GM21528 (cell line): ENCODE results near the gene PHKG1.
A peak's percentile ranks its signal among the peaks of the same experiment; 100 is the strongest.
"Not testable (repeated sequence)": the region's sequence is repeated elsewhere in the genome, so short reads cannot be mapped to it uniquely, and the experiment has no call there.

ENCODE experiments used
- ATAC-seq: cut with Tn5 transposase; IDR thresholded peaks from one replicate; pipeline ENCODE4 v1.9.1; 2021; ENCODE audit warnings: mild to moderate bottlenecking, moderate library complexity; ENCODE audit not compliant: unreplicated experiment, low FRiP score

The PHKG1 gene

DNA sequence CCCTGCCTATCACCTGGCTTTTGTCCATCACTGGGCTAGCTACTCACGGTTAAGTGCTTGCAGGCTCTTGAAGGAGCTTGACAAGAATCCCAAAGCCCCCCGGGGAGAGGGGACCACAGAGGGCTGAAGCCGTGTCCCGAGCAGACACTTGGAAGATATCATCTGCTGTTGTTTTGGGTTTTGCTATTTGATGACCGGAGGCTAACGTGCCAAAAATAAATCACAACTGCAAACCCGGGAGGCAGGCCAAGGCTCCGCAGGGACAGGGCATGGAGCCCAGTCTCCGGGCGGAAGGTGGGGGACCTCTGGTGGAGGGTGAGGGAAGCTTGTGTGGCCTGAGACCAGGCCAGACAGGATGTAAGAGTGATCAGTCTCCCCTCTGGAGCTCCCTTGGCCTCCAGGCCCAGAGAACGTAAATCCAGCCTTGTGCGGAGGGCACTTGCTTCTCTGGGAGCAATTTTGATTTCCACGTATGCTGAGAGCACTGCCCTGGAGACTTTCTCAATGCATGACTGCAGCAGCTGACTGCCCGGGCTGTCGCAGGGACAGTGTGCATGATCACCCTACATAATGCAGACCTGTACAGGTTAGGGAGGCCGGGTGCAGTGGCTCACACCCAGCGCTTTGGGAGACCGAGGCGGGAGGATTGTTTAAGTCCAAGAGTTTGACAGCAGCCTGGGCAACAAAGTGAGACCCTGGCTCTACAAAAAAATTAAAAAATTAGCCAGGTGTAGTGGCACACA lies at the start of gene PHKG1:
TSS of gene PHKG1 (minus strand) at position 164 of the 743 bp plus-strand sequence. CDS start 4,011 bp downstream, outside the sequence.
- ATAC-seq, result no peak

DNA sequence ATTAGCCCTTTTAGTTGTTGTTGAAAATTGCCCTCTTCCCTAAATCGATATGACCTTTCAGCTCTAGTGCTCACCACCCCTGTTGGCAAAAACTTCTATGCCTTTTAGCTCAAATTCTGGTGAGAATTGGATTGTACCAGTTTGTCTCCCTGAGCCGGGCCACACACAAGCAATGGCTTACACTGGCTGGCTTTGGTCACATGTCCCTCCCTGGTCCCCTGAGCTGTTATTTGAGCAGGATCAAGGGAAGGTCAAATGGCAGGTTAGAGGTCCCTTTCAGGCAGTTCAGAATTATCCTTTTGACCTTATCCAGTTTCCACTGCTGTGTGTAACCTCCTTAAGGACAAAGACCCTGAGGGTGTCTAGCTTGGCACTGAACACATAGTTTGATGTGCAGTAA lies 38.3 kb upstream of the PHKG1 start:
- not testable (repeated sequence) for ATAC-seq

DNA sequence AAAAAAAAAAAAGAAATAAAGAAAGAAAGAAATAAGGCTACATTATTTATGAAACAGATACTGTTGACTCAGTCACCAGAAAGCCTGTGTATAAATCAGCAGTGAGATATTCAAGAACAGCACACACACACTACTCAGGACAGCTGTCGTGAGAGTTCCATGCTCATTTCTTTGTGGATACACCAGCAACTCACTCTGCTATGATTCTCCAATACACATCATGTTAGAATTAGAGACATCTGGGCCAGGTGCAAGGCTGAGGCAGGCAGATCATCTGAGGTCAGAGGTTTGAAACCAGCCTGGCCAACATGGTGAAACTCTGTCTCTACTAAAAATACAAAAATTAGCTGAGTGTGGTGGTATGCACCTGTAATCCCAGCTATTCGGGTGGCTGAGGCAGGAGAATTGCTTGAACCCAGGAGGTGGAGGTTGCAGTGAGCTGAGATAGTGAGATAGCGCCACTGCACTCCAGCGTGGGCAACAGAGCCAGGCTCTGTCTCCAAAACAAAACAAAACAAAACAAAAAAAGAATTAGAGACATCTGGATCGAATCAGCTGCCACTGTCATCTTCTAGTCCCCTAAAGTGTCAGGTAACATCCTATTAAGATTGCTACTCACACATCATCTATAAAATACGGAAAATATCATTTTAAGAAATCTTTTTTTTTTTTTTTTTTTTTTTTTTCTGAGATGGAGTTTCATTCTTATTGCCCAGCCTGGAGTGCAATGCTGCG lies 34.7 kb upstream of the PHKG1 start:
- ATAC-seq, result no peak

DNA sequence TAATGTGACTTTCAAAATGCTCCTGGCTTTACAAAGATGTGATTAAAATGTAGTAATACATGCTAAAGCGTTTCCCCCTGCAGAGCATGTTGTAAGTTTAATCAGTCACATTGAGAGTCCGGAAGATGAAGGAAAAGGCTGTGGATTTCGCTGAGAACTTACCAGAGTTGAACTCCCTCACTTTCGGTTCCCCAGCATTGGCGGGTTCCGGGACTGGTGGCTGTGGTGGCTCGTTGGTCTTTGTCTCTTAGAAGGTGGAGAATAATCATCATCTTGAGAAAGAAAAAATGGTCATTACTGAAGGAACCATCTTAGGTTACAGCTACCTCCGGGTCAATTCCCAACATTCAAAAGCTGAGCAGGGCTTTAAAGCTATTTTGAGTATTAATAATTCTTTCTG lies 33.1 kb upstream of the PHKG1 start:
- ATAC-seq, result no peak

DNA sequence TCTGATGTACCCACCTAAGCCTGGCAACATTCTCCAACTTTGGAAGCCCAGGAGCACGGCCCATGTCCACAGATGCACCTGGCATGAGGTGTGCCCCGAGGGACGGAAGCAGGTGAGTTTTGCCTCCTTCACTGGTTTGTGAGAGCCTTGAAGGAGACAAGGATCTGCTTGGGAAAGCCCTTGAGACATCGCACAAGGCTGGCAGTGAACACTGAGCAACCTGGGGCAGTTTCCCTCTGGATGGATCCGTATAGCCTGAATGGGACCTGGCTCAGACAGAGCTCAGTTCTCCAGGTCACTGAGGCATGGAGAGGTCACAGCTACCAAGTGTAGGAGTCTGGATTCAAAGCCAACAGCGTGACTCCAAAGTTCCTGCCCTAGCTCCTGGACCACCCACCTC lies 32.2 kb upstream of the PHKG1 start:
- ATAC-seq, result no peak

DNA sequence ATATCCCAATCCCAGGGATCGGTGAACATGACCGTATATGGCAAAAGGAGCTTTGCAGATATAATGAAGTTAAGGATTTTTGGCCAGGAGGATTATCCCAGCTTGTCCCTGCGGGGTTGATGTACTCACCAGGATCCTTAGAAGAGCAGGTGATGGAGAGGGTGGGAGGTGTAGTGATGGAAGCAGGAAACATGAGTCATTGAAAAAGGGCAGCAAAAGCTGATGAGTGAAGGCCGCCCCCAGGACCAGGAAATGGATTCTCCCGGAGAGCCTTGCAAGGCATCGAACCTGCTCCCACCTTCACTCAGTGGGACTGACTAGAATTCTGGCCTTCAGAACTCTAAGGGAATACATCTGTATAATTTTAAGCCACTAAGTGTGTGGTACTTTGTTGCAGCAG lies 28.7 kb upstream of the PHKG1 start:
- ATAC-seq, result no peak

DNA sequence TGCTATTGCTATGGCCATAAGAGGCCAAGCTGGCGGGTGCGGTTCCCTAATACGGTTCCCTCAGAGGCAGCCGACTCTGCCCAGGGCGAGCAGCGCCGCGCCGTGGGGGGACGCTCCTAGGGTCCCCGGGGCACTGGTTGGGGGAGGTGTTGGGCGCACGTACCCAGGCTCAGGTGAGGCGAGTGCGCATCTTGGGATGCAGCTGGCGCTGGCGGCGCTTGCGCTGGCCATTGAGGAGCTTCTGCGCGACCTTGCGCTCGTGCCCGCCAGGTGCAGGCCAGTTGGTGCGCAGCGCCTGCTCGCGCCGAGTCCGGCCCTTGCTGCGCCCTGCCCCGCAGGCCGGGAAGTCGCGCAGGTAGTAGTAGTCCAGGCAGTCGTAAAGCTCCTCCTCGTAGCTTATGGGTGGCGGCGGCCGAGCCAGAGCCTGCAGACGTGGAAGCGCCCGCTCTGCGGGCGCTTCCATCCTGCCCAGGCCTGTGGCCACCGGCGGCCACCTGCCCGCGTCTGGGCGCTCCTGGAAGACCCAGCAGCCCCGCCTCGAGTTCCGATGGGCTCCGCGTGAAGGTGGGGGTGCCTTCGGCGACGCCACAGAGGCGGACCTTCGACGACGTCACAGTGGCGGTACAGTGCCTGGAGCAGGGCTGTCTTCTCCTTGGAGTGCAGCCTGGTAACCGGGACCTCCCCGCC lies 23.2 kb upstream of the PHKG1 start, which contains the start of gene NUPR2:
TSS of gene NUPR2 (minus strand) at position 566 of the 687 bp plus-strand sequence. CDS start at position 463, 103 bp downstream.
- no peak for ATAC-seq

DNA sequence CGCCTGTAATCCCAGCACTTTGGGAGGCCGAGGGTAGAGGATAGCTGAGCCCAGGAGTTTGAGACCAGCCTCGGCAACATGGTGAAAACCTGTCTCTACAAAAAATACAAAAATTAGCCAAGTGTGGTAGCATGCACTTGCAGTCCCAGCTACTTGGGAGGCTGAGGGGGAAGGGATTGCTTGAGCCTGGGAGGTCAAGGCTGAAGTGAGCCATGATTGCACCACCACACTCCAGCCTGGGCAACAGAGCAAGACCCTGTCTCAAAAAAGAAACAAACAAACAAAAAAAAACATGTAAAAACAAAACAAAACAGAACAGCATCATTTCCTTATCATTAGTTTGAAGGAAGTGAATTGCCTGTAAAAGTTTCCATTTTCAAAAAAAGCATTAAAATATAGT lies 19.5 kb upstream of the PHKG1 start:
- ATAC-seq, result not testable (repeated sequence)

DNA sequence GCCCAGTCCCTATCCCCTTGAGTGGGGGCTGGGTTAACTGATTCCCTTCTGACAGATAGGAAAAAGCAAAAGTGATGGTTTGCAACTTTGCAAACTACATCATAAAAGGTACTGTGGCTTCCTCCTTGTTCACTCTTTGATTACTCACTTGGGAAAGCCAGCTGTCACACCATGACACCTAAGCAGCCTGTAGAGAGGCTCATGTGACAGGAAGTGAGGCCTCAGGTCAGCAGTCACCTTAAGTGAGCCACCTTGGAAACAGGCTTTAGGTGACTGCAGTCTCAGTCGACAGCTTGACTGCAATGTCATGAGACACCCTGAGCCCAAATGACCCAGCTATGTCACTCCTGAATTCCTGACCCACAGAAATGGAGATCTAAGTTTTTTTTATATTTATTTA lies 17.9 kb upstream of the PHKG1 start:
- no peak for ATAC-seq

DNA sequence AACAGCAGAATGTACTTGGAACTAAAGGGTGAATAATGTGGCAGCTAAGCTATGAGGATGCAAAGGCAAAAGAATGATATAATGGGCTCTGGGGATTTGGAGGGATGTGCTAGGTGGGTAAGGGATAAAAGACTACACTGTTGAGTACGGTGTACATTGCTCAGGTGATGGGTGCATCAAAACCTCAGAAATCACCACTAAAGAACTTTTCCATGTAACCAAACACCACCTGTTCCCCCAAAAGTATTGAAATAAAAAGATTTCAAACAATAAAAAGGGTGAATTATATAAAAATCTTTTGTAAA lies 15.2 kb upstream of the PHKG1 start:
- ATAC-seq, result no peak

DNA sequence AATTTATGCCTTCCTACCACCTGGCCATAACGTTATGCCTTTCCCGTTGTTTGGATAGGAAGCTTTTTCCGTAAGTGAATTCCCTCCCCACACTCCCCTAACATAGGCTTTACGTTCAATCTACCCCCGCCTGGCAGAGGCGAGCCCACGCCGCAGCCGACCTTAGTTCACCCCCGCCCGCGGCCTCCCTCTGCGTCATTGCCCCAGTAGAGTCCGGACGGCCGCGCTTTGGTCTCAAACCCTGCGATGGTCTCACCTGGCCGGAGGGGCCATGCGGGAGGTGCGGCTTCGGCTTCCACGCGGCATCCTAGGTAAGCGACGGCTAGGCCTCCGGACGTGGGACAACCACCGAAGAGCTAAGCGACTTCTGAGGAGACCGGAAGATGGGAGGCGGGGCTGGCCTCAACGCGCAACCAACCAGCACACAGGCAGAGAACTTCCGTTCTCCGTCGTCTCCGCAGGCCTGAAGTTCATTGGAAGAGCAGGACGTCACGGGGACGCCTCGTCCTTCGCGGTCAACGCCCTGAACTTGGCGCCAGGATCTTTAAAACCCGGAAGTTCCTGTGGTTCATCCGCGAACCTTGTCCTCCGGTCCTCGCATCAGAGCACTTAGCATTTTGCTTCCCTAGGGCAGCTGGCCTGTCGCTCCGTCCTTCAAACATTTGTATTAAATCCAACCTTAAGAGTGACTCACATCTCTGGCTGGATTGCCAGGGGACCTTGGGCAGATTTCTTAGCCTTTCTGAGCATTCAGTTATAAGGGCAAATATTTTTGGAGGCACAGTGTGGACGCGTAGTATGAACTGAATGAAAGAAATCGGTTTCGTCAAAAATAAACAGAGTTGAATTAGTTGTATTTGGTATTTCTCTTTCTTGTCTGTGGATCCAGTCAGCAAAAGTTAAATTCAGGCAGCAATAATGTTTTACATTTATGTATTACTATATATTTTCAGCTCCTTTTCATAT lies 13.6 kb upstream of the PHKG1 start, which contains the start of gene CHCHD2:
TSS of gene CHCHD2 (minus strand) at position 369 of the 966 bp plus-strand sequence. CDS start at position 306, 63 bp downstream.
- peak; percentile 100 for ATAC-seq

DNA sequence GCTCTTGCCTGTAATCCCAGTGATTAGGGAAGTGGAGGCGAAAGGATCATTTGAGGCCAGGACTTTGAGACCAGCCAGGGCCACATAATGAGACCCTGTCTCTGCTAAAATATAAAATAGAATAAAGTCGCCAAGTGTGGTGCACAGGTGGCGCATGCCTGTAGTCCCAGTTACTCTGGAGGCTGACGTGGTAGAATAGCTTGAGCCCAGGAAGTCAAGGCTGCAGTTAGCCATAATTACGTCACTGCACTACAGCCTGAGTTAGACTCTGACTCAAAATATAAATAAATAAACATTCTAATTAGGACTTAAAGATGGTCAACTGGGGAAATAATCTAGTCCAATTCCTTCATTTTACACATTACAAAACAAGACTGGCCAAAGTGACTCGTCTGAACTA lies 12.8 kb upstream of the PHKG1 start:
- ATAC-seq, result no peak

DNA sequence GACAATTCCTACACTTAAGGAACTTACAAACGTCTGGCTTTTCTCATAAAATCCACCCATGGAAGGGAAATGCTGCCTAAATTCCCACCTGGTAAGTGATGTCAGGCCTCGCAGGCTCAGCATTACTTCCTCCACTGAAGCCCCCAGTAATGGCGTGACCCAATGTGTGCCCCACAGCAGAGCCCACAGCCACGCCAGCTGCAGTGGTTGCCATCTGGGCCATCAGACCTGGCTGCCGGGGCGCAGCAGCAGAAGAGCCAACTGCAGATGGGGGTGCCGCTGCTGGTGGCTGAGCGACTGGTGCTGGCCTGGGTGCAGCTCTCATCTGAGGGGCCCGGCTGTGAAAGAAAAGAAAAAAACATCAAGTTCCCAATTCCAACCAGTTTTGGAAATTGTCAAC lies 11.4 kb upstream of the PHKG1 start:
- not testable (repeated sequence) for ATAC-seq

DNA sequence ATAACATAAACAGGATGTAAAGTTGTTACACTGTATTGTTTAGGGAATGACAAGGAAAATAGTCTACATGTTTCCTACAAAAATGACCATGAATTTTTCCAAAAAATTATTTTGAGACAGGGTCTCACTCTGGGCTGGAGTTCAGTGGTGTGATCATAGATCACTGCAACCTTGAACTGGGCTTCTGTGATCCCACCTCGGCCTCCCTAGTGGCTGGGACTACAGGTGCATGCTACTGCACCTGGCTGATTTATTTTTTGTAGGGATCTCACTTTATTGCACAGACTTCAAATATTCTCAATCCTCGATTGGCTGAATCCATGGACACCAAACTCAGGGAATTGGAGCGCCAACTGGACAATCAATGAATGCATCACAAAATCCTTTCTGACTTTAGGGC lies 6.9 kb upstream of the PHKG1 start:
- no peak for ATAC-seq

DNA sequence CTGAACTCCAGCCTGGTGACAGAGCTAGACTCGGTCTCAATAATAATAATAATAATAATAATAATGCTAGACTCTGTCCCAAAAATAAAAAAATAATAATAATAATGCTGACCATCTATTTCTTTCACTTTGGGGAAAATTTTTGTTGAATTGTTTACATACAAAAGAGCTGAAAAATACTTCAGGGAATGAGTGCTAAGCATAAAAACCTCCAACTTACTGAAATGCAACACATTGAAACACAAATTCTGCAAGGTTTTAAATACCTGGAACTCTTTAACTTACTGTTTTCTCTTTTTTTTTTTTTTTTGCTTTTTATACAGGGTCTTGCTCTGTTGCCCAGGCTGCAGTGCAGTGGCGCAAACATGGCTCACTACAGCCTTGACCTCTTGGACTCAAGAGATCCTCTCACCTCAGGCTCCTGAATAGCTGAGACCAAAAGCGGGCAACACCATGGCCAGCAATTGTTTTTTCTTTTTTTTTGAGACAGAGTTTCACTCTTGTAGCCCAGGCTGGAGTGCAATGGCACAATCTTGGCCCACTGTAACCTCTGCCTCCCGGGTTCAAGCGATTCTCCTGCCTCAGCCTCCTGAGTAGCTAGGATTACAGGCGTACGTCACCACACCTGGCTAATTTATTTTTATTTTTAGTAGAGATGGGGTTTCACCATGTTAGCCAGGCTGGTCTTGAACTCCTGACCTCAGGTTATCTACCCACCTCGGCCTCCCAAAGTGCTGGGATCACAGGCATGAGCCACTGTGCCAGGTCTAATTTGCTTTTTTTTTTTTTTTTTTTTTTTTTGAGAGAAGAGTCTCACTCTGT lies 5.6 kb upstream of the PHKG1 start:
- not testable (repeated sequence) for ATAC-seq

DNA sequence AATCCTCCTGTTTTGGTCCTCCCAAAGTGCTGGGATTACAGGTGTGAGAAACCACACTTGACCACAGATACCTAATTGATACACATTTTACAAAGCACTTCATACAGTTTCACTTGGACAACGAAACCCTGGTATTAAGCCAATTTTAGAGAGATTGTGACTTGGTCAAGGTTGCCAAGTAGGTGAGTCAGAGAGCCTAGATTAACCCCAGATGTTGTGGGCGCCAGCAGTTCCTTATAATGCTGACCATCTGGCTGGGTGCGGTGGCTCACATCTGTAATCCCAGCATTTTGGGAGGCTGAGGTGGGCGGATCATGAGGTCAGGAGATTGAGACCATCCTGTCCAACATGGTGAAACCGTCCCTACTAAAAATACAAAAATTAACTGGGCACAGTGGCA lies 4.9 kb upstream of the PHKG1 start:
- ATAC-seq, result no peak

DNA sequence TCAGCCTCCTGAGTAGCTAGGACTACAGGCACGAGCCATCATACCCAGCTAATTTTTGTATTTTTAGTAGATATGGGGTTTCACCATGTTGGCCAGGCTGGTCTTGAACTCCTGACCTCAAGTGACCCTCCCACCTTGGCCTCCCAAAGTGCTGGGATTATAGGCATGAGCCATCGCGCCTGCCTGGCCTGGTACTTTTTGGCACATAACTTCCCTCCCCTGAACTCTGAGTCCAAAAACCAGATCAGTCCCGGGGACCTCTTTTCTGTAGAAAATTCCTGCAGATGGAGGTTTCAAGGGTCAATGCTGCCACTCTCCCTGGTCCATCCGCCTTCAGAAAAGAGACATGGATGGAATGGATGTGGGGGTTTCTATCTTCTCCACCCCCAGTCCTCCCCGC lies 364 bp downstream of the PHKG1 start:
- ATAC-seq, result not testable (repeated sequence)

DNA sequence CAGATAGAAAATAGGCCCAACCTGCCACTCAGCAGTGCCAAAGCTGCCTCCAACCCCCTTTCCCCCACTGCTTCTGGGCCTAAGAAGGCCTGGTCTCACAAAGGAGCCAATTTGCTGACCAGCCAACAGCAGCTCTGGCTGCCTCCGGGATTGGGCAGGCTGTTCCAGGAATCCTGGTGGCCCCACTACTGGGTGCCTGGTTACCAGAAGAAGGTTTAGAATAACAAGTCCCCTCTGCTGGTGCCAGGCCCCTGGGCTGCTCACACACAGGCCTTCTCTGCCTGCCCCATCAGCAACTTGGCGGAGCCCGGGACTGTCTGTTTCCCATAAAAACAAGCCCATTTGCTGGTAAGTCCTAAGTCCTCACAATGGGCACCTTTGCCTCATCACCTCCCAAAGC lies 1.2 kb downstream of the PHKG1 start:
- no peak for ATAC-seq

DNA sequence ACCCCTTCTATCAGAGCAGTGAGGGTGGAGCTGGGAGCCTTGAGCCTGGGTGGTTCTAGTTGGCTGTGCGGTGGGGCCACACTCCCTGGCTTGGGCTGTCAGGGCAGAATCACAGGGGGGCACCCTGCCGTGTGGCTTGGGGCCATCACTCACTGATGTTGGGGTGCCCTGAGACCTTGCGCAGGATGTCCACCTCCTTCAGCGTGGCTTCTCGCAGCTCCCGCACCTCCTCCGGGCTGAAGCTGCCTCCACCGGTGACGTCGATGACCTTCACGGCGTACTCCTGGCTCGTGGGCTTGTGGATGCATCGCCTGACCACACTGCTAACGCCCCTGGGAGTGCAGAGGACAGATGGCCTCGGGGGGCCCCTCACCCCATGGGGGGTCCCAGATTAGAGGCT lies 5.3 kb downstream of the PHKG1 start:
- no peak for ATAC-seq
